ENCODE data around the gene TMEM151B.

Gene TMEM151B

DNA sequence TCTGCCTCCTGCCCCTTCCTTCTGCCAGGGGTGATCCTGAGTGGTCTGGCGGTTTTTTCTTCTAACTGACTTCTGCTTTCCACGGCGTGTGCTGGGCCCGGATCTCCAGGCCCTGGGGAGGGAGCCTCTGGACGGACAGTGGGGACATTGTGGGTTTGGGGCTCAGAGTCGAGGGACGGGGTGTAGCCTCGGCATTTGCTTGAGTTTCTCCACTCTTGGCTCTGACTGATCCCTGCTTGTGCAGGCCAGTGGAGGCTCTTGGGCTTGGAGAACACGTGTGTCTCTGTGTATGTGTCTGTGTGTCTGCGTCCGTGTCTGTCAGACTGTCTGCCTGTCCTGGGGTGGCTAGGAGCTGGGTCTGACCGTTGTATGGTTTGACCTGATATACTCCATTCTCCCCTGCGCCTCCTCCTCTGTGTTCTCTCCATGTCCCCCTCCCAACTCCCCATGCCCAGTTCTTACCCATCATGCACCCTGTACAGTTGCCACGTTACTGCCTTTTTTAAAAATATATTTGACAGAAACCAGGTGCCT lies 36.6 kb upstream of the TMEM151B start:
- no peak for DNase-seq

DNA sequence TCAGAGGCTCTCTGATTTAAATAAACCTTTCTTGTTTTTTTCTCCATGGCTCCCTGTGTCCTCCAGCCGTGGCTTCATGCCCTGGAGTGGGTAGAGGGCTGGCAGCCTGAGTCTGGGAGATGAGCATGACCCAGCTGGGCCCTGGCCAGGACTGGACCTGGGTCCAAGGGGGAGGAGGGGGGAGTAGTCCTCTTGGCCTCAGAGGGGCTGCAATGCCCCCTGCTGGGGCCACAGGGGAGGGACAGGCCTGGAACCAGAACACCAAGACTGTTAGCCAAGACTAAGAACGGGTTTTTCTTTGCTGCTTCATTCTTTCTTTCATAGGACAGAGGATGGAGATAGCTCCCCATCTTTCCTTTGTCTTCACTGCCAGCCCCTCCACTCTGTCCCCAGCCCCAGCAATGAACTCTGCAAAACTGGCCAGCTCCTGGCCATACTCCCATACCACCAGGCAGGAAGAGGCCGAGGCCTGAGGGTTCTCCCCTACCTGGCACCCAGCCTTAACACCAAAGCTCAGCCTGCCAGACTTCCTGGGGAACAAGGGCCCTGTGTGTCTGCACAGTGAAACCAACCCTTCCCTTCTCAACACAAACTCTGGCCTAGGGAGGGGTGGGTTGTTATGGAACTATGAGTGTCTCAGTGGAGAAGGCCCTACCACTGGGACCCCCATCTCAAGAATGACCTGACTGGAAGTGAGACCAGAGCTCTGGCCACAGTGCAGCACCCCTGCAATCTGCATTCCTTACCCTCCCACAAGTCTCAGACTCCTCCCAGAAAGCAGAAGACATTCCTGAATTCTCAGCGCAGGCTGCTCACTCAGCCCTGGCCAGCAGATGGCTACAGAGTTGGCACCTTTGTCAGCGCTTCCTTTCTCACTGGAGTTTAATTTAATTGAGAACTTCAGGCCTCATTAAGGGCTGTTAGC lies 35.9 kb upstream of the TMEM151B start:
- no peak for DNase-seq

DNA sequence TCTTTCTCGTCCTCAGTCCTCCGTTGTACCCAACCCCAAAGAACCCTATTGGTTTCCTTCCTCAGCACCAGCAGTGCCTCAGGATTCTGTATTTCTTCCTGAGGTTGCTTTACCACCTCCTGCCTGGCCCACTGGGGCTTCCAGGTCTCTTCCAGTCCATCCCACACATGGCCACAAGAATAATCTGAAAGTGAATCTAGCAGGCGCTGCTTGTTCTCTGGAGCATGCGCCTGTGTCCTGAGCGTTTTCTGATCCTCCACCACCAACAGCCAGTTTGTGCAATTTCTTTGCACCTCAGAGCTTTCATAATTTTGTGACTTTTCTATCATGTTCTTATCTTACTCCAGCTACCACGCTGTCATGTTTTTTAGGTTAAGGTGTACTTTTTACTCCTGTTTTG lies 35.0 kb upstream of the TMEM151B start:
- no peak for DNase-seq

DNA sequence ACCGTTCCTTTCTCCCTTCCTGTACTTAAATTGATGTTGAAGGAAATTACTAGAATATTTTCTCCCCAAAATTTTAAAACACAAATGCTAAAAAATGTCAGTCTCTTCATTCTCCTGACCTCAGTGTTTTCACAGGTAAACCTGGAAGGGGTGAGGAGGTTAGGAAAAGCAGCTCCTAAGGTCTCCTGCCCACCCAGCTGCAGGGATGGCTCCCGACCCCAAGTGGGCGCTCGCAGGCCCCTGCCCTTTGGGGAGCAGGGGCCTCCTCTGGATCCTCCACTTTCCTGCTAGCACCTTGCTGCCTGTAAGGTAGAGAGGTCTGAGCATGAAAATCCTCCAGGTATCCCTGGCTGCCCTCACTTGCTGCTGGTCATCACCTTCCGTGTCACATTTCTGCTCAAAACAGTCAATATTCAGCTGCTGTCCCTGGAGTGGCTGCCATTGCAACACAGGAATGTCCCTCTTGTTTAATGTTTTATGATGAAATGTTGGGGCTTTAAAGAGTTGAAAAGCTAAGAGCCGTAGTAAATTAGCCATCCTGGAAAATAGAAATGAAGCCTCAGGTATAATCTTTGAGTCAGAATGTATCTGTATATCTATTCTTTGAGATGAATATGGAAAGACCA lies 34.2 kb upstream of the TMEM151B start:
- DNase-seq = no peak

DNA sequence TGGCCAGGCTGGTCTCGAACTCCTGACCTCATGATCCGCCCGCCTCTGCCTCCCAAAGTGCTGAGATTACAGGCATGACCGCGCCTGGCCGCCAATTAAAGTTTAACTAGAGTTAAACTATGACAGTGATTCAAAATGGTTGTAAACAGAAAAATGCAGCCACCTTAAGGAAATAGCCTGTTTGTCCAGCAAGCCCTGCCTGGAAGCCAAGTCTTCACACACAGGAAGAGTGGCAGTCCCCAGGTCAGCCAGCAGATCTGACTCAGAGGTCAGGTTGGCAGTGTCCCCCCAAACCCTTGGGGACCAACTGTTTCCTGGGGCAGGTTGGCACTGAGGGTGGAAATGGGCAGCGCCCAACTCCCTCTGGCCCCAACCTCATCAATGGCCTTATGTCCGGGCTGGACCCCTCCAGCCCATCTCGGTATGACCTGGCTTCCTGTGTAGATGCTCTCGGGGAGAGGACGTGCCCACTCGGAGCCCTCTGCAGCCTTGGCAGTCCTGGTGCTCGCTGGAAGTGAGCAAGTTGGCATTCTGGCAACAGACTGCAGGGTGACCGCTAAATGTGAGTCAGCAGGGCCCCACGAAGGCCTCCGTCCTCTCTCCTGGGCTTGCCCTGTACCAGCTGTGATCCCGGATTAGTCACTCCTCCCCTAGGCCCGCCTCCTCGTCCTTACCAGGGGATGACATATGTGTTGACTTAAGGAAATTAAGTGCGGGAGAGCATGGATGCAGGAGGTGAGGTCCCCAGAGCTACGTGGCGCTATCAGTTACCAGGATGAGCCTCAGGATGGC lies 33.0 kb upstream of the TMEM151B start:
- peak; percentile 83 for DNase-seq

DNA sequence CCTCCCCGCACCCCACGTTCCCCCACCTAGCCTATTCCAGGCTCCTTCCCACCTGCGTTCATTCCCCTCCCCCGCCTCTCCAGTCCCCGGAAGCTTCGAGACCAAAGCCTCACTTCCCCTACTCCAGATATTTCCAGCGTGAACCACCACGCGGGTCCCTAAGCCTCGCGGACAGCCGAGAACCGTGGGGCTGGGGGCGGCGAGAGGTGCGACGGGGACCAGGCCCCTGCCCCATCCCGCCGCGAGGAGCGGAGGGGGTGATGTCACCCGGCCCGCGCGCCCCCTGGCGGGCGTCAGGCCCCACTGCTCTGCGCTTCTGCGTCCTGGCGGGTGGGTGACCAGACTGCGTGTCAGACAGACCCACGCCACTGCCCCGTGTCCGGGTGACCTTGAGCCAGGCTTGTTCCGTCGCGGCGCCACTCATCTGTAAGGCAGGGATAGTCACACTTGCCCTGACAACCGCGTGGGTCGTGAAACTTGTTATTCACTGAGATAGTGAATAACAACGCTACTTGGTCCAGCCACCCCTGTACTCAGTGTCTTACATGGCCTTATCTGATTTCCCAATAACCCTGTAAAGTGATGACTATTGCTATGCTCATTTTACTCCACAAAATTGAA lies 32.3 kb upstream of the TMEM151B start:
- DNase-seq = peak; percentile 80

DNA sequence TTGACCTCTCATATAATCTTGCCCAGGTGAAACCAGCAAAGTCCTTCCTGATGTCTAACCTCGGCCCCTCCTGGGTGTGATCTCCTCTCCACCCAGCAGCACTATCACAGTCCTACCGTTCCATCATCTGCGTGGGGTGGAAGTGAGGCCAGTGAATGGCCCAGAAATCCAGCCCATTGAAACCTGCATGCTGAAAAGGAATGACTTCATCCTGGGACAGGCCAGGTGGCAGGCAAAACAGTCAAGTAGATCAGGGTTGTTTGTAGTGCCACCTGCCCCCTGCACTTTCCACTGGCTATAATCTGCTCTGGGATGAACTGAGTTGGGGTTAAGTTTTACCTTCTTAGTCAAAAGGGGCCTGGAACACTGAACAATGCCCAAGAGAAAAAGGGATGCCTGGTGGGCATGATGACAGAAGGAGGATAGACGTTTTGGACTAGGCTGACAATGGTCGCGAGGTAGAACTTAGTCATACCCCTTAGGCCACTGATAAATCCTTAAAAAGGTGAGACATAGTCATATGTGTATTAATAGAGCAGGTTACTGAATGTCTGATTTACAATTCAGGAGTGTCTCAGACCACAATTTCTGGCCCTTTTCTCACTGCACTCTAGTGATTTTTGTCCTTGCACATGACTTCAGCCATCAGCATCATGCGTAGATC lies 31.4 kb upstream of the TMEM151B start:
- no peak for DNase-seq

DNA sequence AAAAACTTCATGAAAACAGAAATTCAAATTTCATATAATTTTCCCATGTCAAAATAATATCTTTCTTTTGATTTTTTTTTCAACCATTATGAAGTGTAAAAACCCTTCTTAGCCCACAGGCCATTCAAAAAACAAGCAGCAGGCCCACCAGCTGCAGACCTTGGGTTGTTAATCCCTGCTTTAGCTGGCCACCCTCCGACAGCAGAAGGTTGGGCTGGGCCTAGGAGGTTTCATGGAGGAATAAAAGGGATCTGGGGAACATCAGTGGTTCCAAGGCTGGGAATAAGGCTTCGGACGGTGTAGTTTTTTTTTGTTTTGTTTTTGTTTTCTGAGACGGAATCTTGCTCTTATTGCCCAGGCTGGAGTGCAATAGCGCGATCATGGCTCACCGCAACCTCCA lies 26.9 kb upstream of the TMEM151B start:
- no peak for DNase-seq

DNA sequence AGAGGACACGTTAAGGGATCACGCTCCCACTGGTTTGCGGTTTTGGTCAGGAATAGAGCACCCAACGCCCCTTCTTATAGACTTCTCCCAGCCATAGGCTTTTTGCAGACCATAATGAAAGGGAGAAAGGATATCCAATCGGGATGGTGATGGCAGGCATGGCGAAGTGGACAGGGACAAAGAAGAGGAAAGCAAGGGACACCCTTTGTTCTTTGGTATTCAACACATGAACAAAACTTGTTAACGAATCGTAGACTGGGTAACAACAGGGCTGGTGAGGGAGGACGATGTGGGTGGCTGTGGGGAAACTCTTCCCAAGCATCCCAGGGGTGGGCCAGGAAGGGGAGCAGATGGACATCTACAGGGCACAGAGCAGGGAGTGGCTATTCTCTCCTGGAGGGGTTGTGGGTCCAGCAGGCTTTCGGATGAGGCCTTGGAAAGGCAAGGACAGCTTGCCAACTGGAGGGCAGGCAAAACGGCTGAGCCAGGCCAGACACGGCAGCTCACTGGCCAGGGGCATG lies 24.8 kb upstream of the TMEM151B start:
- no peak for DNase-seq

DNA sequence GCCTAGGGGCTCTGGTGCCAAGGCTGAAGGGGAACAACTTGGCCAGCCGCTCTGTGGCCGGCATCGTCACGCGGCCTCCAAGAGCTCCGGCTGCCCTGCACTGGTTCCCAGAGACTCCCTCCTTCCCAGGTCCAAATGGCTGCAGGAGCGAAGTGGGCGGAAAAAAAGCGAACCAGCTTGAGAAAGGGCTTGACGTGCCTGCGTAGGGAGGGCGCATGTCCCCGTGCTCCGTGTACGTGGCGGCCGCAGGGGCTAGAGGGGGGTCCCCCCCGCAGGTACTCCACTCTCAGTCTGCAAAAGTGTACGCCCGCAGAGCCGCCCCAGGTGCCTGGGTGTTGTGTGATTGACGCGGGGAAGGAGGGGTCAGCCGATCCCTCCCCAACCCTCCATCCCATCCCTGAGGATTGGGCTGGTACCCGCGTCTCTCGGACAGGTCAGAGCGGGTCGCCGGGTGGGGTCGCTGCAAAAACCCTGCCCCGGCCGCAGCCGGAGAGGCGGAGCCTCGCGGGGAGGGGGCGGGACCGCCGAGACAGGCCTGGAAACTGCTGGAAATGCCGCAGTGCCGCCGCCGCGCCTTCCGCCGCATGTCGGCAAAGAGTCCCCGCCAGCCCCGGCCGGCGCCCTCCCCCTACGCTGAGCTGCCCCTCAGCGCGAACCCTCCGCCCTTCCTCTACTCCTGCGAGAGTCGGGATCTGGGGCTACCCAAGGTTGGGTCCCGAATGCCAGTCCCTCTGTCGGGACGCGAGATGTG lies 24.2 kb upstream of the TMEM151B start:
- peak; percentile 88 for DNase-seq

DNA sequence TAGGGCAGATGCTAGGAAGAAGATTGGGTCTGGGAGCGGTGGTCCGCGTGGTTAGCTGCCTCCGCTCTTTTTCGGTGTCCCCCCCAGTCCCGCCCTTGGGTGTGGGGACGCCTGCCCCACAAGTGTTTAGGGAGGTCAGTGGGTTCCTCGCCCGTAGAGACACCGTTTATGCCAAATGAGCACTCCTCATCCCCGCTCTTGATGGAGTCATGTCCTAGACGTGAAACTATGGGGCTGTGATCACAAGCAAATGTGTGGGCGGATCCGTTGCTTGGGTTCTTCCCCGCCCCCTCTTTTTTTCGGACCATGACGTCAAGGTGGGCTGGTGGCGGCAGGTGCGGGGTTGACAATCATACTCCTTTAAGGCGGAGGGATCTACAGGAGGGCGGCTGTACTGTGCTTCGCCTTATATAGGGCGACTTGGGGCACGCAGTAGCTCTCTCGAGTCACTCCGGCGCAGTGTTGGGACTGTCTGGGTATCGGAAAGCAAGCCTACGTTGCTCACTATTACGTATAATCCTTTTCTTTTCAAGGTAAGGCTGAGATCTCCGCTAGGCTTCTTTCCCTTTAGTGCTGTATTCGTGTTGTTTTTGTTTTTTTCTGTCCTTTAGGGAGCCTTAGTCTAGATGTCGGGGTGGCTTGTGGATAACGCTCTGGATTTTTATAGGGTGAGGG lies 23.4 kb upstream of the TMEM151B start, which contains the start of gene HSP90AB1:
Gene HSP90AB1 (plus strand): TSS at position 439 of the 675 bp plus-strand sequence. CDS start 1,529 bp downstream, outside the sequence.
- peak; percentile 99 for DNase-seq

DNA sequence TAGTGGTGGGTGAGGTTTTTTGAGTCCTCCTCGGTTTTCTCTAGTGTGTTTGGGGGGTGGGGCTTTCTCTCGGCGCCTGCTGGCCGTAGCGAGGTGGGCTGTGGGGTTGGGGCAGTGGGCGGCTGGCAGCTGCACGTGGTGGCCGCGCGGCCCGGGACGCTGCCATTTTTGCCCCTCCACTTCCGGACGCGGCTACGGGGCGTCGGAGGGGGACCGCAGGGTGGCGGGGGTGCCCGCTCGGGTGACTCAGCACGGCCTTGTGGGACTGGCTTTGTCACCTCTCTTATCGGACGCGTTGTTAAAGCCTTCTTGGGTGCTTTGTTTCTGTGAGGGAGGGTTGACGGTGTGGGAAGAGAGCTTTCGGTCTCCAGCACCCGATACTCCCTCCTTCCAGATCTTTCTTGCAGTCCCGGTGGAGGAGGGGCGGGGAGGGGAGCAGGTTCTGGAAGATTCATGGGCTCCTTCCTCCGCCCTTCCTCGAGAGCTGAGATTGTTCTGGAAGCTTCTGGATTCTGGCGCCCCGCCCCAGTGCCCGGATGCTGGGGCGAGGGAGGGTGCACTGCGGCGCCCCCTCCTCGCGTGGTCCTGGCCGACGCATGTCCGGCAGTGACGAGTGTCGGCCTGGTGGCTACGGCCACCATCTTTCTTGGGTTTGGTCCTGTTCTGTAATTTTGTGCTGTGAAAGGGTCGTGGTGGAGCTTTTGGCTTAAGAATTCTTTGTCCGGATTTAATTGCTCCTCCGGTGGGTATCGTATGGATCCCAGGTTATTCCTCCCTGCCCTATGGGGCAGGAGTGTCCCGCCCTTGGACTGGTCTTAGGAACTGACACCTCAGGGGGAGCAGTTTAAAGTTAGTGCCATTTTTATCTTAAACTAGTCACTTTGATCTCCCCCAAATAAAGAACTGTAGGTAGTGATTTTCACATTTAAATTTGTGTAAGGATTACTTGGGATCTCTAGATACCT lies 22.6 kb upstream of the TMEM151B start:
- DNase-seq = peak; percentile 89

DNA sequence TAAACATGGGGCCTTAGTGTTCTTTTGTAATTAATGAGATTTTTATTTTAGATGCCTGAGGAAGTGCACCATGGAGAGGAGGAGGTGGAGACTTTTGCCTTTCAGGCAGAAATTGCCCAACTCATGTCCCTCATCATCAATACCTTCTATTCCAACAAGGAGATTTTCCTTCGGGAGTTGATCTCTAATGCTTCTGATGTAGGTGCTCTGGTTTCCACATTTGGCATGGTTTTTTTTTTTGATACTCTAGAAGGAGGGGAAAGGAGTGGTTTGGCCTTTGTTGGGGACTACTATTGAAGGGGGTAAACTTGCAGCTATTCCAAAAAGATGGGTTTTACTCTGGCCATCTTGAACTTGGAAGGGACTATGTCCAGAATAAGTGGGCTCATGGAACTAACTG lies 21.7 kb upstream of the TMEM151B start:
- DNase-seq = no peak

DNA sequence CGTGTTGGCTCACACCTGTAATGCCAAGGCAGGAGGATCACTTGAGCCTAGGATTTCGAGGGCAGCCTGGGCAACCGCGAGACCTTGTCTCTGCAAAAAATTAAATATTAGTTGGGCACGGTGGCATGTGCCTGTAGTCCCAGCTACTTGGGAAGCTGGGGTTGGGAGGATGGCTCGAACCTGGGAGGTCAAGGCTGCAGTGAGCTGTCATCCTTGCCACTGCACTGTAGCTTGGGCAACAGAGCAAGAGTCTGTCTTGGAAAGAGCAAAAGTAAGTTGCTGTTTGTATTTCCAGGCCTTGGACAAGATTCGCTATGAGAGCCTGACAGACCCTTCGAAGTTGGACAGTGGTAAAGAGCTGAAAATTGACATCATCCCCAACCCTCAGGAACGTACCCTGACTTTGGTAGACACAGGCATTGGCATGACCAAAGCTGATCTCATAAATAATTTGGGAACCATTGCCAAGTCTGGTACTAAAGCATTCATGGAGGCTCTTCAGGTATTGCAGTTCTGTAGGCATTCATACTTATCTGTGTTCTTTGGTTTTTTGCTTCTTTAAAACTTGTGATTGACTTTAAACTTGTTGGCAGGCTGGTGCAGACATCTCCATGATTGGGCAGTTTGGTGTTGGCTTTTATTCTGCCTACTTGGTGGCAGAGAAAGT lies 21.0 kb upstream of the TMEM151B start:
- DNase-seq = no peak

DNA sequence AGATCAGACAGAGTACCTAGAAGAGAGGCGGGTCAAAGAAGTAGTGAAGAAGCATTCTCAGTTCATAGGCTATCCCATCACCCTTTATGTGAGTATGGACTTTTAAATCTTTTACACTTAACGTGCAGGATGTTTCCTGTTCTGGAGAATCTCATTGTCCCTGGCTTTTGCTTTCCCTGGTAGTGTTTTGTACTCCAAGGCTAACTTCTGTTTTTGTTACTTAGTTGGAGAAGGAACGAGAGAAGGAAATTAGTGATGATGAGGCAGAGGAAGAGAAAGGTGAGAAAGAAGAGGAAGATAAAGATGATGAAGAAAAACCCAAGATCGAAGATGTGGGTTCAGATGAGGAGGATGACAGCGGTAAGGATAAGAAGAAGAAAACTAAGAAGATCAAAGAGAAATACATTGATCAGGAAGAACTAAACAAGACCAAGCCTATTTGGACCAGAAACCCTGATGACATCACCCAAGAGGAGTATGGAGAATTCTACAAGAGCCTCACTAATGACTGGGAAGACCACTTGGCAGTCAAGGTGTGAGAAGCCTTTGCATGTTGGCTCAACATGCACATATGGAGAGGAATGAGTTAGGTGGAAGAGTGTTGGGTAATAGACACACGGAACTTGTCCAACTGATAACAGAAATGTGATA lies 20.1 kb upstream of the TMEM151B start:
- DNase-seq = no peak

DNA sequence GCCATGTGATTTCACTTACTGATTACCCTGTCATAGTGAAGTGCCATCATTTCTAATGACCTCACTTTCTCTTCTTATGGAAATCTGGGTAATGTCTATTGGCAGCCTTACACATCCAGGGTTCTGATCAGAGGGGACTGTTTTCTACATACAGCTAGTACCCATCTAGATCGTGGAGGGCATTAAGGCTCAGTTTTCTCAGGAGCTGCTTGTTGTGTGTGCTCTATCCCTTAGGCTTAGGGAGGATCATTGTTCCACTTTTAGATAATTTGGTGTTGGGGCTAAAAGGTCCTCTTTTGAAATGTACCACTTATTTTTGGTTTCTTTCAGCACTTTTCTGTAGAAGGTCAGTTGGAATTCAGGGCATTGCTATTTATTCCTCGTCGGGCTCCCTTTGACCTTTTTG lies 19.5 kb upstream of the TMEM151B start:
- DNase-seq = no peak

DNA sequence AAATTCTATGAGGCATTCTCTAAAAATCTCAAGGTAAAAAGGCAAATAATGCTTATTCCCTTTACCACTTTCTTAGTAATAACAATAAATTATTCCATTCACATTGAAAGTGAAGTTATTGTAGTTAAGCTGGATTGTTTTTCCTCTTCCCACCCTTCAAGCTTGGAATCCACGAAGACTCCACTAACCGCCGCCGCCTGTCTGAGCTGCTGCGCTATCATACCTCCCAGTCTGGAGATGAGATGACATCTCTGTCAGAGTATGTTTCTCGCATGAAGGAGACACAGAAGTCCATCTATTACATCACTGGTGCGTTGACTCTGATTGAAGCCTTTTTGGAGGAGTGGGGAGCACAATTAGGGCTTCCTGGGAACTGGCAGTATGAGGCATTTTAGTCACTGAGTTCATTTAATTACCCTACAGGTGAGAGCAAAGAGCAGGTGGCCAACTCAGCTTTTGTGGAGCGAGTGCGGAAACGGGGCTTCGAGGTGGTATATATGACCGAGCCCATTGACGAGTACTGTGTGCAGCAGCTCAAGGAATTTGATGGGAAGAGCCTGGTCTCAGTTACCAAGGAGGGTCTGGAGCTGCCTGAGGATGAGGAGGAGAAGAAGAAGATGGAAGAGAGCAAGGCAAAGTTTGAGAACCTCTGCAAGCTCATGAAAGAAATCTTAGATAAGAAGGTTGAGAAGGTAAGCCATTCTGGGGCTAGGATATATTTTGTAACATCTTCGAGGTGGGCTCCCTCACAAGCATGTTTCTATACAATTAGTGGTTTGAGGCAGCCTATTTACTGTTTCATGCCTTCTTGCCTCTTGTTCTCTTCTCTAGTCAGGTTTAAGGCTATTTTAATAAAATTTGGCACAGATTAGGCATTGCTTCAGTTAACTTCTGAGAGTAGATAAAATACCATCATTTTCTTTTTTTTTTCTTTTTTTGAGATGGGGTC lies 18.4 kb upstream of the TMEM151B start:
- DNase-seq = no peak

Measured in CD4-positive, alpha-beta T cell treated with Interleukin-17A for 1 hour (primary cell).